Esophagus muscularis mucosa (tissue), 3 donors: ENCODE data around the gene TBPL2.

Source experiments
- CTCF ChIP-seq, 3 experiments: fragments of 200-600 bp in 2 of 3; fragments of 450-650 bp in 1 of 3; sonication (generic) in 2 of 3; IDR thresholded peaks; one replicate each; pipeline ENCODE4 v1.5.1; 2017 to 2019; ENCODE audit warnings: antibody characterized with exemption in 3 of 3, mild to moderate bottlenecking in 2 of 3, moderate library complexity in 1 of 3
- POLR2A ChIP-seq: fragments of 450-650 bp; IDR thresholded peaks from one replicate; pipeline ENCODE4 v1.6.1; 2017; ENCODE audit warnings: antibody characterized with exemption, moderate library complexity, mild to moderate bottlenecking, low read depth

- TF ChIP-seq CTCF (IDR thresholded peaks at IDR 0.05) (no peak), POLR2A (no peak)
Observed at GRCh38 chr14:55381561-55381960, 58.9 kb downstream of the TBPL2 start.
